ENCODE measurements around the gene SCT.
A peak's percentile ranks its signal among the peaks of the same experiment; 100 is the strongest.

DNA sequence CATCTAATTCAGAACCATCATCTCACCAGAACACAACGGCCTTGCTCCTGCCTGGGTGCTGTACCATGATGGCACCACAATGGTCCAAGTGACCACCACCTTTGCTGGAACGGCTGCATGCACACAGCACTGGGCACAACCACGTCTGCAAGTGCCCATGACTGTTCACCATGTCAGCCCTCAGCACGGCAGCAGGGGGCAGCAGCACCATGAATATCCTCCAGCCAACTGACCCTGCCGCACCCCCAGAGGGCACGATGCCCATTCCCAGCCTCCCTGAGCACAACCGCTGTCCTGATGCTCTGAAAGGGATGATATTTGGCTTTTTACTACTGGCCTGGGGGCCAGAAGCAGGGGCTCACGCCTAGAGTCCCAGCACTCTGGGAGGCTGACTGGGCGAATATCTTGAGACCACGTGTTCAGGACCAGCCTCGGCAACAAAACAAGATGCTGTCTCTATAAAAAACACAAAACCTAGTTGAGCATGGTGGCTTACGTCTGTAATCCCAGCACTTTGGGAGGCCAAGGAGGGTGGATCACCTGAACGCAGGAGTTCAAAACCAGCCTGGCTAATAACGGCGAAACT, 35.8 kb upstream of the SCT start:
- TF ChIP-seq POLR2A (IDR thresholded peaks at IDR 0.05) (no peak), POLR2AphosphoS5 (IDR thresholded peaks at IDR 0.05) (no peak)
- TF ChIP-seq, protein P1, sequence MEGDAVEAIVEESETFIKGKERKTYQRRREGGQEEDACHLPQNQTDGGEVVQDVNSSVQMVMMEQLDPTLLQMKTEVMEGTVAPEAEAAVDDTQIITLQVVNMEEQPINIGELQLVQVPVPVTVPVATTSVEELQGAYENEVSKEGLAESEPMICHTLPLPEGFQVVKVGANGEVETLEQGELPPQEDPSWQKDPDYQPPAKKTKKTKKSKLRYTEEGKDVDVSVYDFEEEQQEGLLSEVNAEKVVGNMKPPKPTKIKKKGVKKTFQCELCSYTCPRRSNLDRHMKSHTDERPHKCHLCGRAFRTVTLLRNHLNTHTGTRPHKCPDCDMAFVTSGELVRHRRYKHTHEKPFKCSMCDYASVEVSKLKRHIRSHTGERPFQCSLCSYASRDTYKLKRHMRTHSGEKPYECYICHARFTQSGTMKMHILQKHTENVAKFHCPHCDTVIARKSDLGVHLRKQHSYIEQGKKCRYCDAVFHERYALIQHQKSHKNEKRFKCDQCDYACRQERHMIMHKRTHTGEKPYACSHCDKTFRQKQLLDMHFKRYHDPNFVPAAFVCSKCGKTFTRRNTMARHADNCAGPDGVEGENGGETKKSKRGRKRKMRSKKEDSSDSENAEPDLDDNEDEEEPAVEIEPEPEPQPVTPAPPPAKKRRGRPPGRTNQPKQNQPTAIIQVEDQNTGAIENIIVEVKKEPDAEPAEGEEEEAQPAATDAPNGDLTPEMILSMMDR (IDR thresholded peaks at IDR 0.05) = peak; percentile 33 to 82 (median 74)
